Ovary (tissue), 3 donors: ENCODE results near the gene OR10A5.

Experiments
- POLR2A ChIP-seq: fragments of 450-650 bp; IDR thresholded peaks from one replicate; pipeline ENCODE4 v1.6.1; 2017; ENCODE audit warnings: antibody characterized with exemption, mild to moderate bottlenecking, moderate library complexity
- TF ChIP-seq, protein P1 (sequence below), 3 donors: fragments of 450-650 bp in 2 of 3; fragments of 200-600 bp in 1 of 3; IDR thresholded peaks; one replicate each; pipeline versions ENCODE4 v1.5.1 to v1.8.0; 2016 to 2022; ENCODE audit warnings: antibody characterized with exemption in 3 of 3, mild to moderate bottlenecking in 1 of 3
- donor health status: DM: no; HTN: no; CAD: no.

DNA sequence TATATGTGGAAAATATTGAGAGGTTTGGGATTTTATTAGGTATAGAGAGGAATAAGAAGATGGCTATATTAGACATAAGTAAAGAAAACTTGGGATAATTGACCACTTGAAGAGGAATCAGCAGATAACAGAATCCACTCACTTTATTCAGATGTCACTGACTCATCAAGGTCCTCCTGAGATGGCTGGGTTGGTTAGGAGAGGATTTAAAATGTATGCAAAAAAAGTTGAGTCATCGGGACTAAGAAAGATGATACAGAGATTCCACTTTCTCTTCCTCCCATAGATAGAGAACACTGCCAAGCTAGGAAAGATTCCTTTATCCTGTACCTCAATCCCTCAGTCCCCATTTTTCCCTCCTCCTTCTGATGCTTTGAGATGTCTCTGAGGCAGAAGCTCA, 46.1 kb upstream of the OR10A5 start, which contains the start of gene OR6A2:
- TF ChIP-seq, protein P1, sequence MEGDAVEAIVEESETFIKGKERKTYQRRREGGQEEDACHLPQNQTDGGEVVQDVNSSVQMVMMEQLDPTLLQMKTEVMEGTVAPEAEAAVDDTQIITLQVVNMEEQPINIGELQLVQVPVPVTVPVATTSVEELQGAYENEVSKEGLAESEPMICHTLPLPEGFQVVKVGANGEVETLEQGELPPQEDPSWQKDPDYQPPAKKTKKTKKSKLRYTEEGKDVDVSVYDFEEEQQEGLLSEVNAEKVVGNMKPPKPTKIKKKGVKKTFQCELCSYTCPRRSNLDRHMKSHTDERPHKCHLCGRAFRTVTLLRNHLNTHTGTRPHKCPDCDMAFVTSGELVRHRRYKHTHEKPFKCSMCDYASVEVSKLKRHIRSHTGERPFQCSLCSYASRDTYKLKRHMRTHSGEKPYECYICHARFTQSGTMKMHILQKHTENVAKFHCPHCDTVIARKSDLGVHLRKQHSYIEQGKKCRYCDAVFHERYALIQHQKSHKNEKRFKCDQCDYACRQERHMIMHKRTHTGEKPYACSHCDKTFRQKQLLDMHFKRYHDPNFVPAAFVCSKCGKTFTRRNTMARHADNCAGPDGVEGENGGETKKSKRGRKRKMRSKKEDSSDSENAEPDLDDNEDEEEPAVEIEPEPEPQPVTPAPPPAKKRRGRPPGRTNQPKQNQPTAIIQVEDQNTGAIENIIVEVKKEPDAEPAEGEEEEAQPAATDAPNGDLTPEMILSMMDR (IDR thresholded peaks at IDR 0.05) = no peak
- no peak for TF ChIP-seq POLR2A
